Measurements from ENCODE around the gene KIF3A.

Gene KIF3A

GRCh38 chr5:132736853-132737833 lies at the start of gene KIF3A:
TSS of gene KIF3A (minus strand) at chr5:132737546. CDS start at chr5:132737419, 127 bp downstream.
- Histone ChIP-seq H3K27me3 (ENCODE audit: insufficient read depth, low read length) (peaks cover 10% of the 10 kb centered on the region), H3K36me3 (ENCODE audit: insufficient read depth, low read depth, low read length) (0 out of 2 replicates have a peak, but pooled peaks cover 7% of the 10 kb centered on the region), H3K4me1 (ENCODE audit: insufficient read depth, low read length) (peaks cover 6% of the 10 kb centered on the region), H3K9ac (ENCODE audit: low read depth, low read length) (peak within 1 kb of the TSS; percentile 37), H3K4me3 (ENCODE audit: low read length) (peak within 1 kb of the TSS; percentile 86), H3K27ac (ENCODE audit: low read length) (no peak within 1 kb of the TSS), H3K9me3 (ENCODE audit: insufficient read depth, low read depth, low read length) (no peaks in the 10 kb centered on the region)

- no peaks in the 10 kb centered on the region for H3K36me3 ChIP-seq (ENCODE audit: insufficient read depth, low read depth, low read length)
- 0 out of 2 replicates have a peak, but pooled peaks cover 3% of the 10 kb centered on the region for H3K4me1 ChIP-seq (ENCODE audit: insufficient read depth, low read length)
- H3K9ac ChIP-seq (ENCODE audit: low read depth, low read length), result no peak overlapping the region
- no peaks in the 10 kb centered on the region for H3K9me3 ChIP-seq (ENCODE audit: insufficient read depth, low read depth, low read length)
- H3K27ac ChIP-seq (ENCODE audit: low read length), result no peak overlapping the region
- H3K4me3 ChIP-seq (ENCODE audit: low read length), result no peak overlapping the region
- H3K27me3 ChIP-seq (ENCODE audit: insufficient read depth, low read length), result peaks cover under 1% of the 10 kb centered on the region; the same call in 1 of the 2 replicates
Measured at GRCh38 chr5:132787076-132787475, 49.7 kb upstream of the KIF3A start.

GRCh38 chr5:132785864-132786263 lies 48.5 kb upstream of the KIF3A start:
- 0 out of 2 replicates have a peak, but pooled peaks cover 3% of the 10 kb centered on the region for H3K4me1 ChIP-seq (ENCODE audit: insufficient read depth, low read length)
- no peaks in the 10 kb centered on the region for H3K9me3 ChIP-seq (ENCODE audit: insufficient read depth, low read depth, low read length)
- no peak overlapping the region for H3K27ac ChIP-seq (ENCODE audit: low read length)
- H3K9ac ChIP-seq (ENCODE audit: low read depth, low read length), result no peak overlapping the region
- H3K27me3 ChIP-seq (ENCODE audit: insufficient read depth, low read length), result peaks cover 13% of the 10 kb centered on the region
- no peaks in the 10 kb centered on the region for H3K36me3 ChIP-seq (ENCODE audit: insufficient read depth, low read depth, low read length)
- no peak overlapping the region for H3K4me3 ChIP-seq (ENCODE audit: low read length)

- Histone ChIP-seq H3K27ac (ENCODE audit: low read length) (no peak overlapping the region), H3K9me3 (ENCODE audit: insufficient read depth, low read depth, low read length) (no peaks in the 10 kb centered on the region), H3K4me3 (ENCODE audit: low read length) (no peak overlapping the region), H3K36me3 (ENCODE audit: insufficient read depth, low read depth, low read length) (no peaks in the 10 kb centered on the region), H3K27me3 (ENCODE audit: insufficient read depth, low read length) (peaks cover 14% of the 10 kb centered on the region), H3K9ac (ENCODE audit: low read depth, low read length) (no peak overlapping the region), H3K4me1 (ENCODE audit: insufficient read depth, low read length) (0 out of 2 replicates have a peak, but pooled peaks cover 3% of the 10 kb centered on the region)
Measured at GRCh38 chr5:132785365-132785764, 48.0 kb upstream of the KIF3A start.

GRCh38 chr5:132782101-132782500 lies 44.8 kb upstream of the KIF3A start:
- Histone ChIP-seq H3K4me1 (ENCODE audit: insufficient read depth, low read length) (no peaks in the 10 kb centered on the region; the same call in 1 of the 2 replicates), H3K27me3 (ENCODE audit: insufficient read depth, low read length) (peaks cover 42% of the 10 kb centered on the region), H3K27ac (ENCODE audit: low read length) (no peak overlapping the region)

GRCh38 chr5:132781029-132781428 lies 43.7 kb upstream of the KIF3A start:
- H3K4me1 ChIP-seq (ENCODE audit: insufficient read depth, low read length), result peaks cover 2% of the 10 kb centered on the region
- no peak overlapping the region for H3K4me3 ChIP-seq (ENCODE audit: low read length)
- H3K9ac ChIP-seq (ENCODE audit: low read depth, low read length), result no peak overlapping the region
- H3K36me3 ChIP-seq (ENCODE audit: insufficient read depth, low read depth, low read length), result no peaks in the 10 kb centered on the region
- H3K9me3 ChIP-seq (ENCODE audit: insufficient read depth, low read depth, low read length), result no peaks in the 10 kb centered on the region
- H3K27me3 ChIP-seq (ENCODE audit: insufficient read depth, low read length), result peaks cover 49% of the 10 kb centered on the region
- H3K27ac ChIP-seq (ENCODE audit: low read length), result no peak overlapping the region

More at GRCh38 chr5:132782101-132782500, 44.8 kb upstream of the KIF3A start:
- no peaks in the 10 kb centered on the region for H3K9me3 ChIP-seq (ENCODE audit: insufficient read depth, low read depth, low read length)
- H3K4me3 ChIP-seq (ENCODE audit: low read length), result no peak overlapping the region
- H3K9ac ChIP-seq (ENCODE audit: low read depth, low read length), result no peak overlapping the region
- no peaks in the 10 kb centered on the region for H3K36me3 ChIP-seq (ENCODE audit: insufficient read depth, low read depth, low read length)

GRCh38 chr5:132780577-132780976 lies 43.2 kb upstream of the KIF3A start:
- Histone ChIP-seq H3K9ac (ENCODE audit: low read depth, low read length) (no peak overlapping the region), H3K9me3 (ENCODE audit: insufficient read depth, low read depth, low read length) (no peaks in the 10 kb centered on the region), H3K27me3 (ENCODE audit: insufficient read depth, low read length) (peaks cover 53% of the 10 kb centered on the region), H3K36me3 (ENCODE audit: insufficient read depth, low read depth, low read length) (no peaks in the 10 kb centered on the region), H3K4me3 (ENCODE audit: low read length) (no peak overlapping the region), H3K4me1 (ENCODE audit: insufficient read depth, low read length) (peaks cover 5% of the 10 kb centered on the region), H3K27ac (ENCODE audit: low read length) (no peak overlapping the region)

- Histone ChIP-seq H3K36me3 (ENCODE audit: insufficient read depth, low read depth, low read length) (no peaks in the 10 kb centered on the region), H3K27ac (ENCODE audit: low read length) (no peak overlapping the region), H3K4me1 (ENCODE audit: insufficient read depth, low read length) (peaks cover 9% of the 10 kb centered on the region), H3K9ac (ENCODE audit: low read depth, low read length) (no peak overlapping the region), H3K27me3 (ENCODE audit: insufficient read depth, low read length) (peaks cover 60% of the 10 kb centered on the region), H3K4me3 (ENCODE audit: low read length) (no peak overlapping the region), H3K9me3 (ENCODE audit: insufficient read depth, low read depth, low read length) (no peaks in the 10 kb centered on the region)
Measured at GRCh38 chr5:132779961-132780360, 42.6 kb upstream of the KIF3A start.

- Histone ChIP-seq H3K27ac (ENCODE audit: low read length) (no peak overlapping the region), H3K27me3 (ENCODE audit: insufficient read depth, low read length) (peaks cover 71% of the 10 kb centered on the region), H3K36me3 (ENCODE audit: insufficient read depth, low read depth, low read length) (no peaks in the 10 kb centered on the region), H3K9ac (ENCODE audit: low read depth, low read length) (no peak overlapping the region), H3K4me1 (ENCODE audit: insufficient read depth, low read length) (peaks cover 9% of the 10 kb centered on the region), H3K9me3 (ENCODE audit: insufficient read depth, low read depth, low read length) (no peaks in the 10 kb centered on the region), H3K4me3 (ENCODE audit: low read length) (no peak overlapping the region)
Measured at GRCh38 chr5:132778856-132779255, 41.5 kb upstream of the KIF3A start.

GRCh38 chr5:132778129-132778528 lies 40.8 kb upstream of the KIF3A start:
- H3K4me1 ChIP-seq (ENCODE audit: insufficient read depth, low read length), result peaks cover 9% of the 10 kb centered on the region
- peaks cover 71% of the 10 kb centered on the region for H3K27me3 ChIP-seq (ENCODE audit: insufficient read depth, low read length)
- no peak overlapping the region for H3K27ac ChIP-seq (ENCODE audit: low read length)

GRCh38 chr5:132777209-132778069 lies 40.1 kb upstream of the KIF3A start, which contains the start of gene SEPTIN8:
TSS of gene SEPTIN8 (minus strand) at chr5:132777239. CDS start at chr5:132777137, 102 bp downstream.
- Histone ChIP-seq H3K4me3 (ENCODE audit: low read length) (peak within 1 kb of the TSS; percentile 72), H3K27ac (ENCODE audit: low read length) (no peak within 1 kb of the TSS), H3K9ac (ENCODE audit: low read depth, low read length) (peak within 1 kb of the TSS; percentile 36; the same call in 1 of the 2 replicates), H3K9me3 (ENCODE audit: insufficient read depth, low read depth, low read length) (no peaks in the 10 kb centered on the region), H3K4me1 (ENCODE audit: insufficient read depth, low read length) (peaks cover 9% of the 10 kb centered on the region), H3K36me3 (ENCODE audit: insufficient read depth, low read depth, low read length) (no peaks in the 10 kb centered on the region), H3K27me3 (ENCODE audit: insufficient read depth, low read length) (peaks cover 71% of the 10 kb centered on the region)

More at GRCh38 chr5:132778129-132778528, 40.8 kb upstream of the KIF3A start:
- H3K9ac ChIP-seq (ENCODE audit: low read depth, low read length), result no peak overlapping the region
- H3K9me3 ChIP-seq (ENCODE audit: insufficient read depth, low read depth, low read length), result no peaks in the 10 kb centered on the region
- H3K4me3 ChIP-seq (ENCODE audit: low read length), result peak overlapping the region; percentile 72; the same call in 1 of the 2 replicates
- H3K36me3 ChIP-seq (ENCODE audit: insufficient read depth, low read depth, low read length), result no peaks in the 10 kb centered on the region

Data from iPS-20b (cell line).